CD4-positive, alpha-beta memory T cell (primary cell): ENCODE measurements around the gene RAB8B. TPM values are rescaled to one million over a fixed set of nuclear protein-coding genes. Genes with fewer than 3 reads are reported as not detected.
A peak's percentile ranks its signal among the peaks of the same experiment; 100 is the strongest.

Source experiments
- CTCF ChIA-PET: fragments of 350-600 bp; sonication (Branson Sonifier 250); formaldehyde crosslinking; loops from one replicate; lab custom pipeline; 2021; ENCODE audit warnings: inconsistent platforms; ENCODE audit not compliant: partially characterized antibody; lab: Charles Lee
- POLR2A ChIA-PET: fragments of 350-600 bp; sonication (Branson Sonifier 250); formaldehyde crosslinking; loops from one replicate; lab custom pipeline; 2021; ENCODE audit not compliant: partially characterized antibody; lab: Charles Lee
- DNase-seq, 5 donors: peaks; one replicate each; pipeline versions ENCODE4 v3.0.0 to v3.0.0-alpha.2; 2020 to 2022; ENCODE audit warnings: mixed read lengths in 1 of 5
- H3K27ac ChIP-seq: one replicate; pipeline ENCODE4 v1.7.0; 2013; ENCODE audit warnings: low read depth, low read length
- H3K27me3 ChIP-seq: 2 replicates; pipeline ENCODE4 v1.7.0; 2013; ENCODE audit warnings: mild to moderate bottlenecking, low read length, moderate library complexity; ENCODE audit not compliant: insufficient read depth
- H3K36me3 ChIP-seq: 2 replicates; pipeline ENCODE4 v1.7.0; 2013; ENCODE audit warnings: mild to moderate bottlenecking, low read length, moderate library complexity; ENCODE audit not compliant: insufficient read depth
- H3K4me1 ChIP-seq: 2 replicates; pipeline ENCODE4 v1.7.0; 2013; ENCODE audit warnings: mild to moderate bottlenecking, low read length, moderate library complexity; ENCODE audit not compliant: insufficient read depth
- H3K4me3 ChIP-seq, 2 donors: one replicate each; pipeline ENCODE4 v1.7.0; 2013; ENCODE audit warnings: low read length in 2 of 2, mild to moderate bottlenecking in 1 of 2
- H3K9me3 ChIP-seq, 2 donors: one replicate each; pipeline ENCODE4 v1.7.0; 2013; ENCODE audit warnings: low read length in 2 of 2, control low read depth in 1 of 2; ENCODE audit not compliant: control insufficient read depth in 1 of 2
- H3K27ac Mint-ChIP-seq, 7 donors: one replicate each; pipeline ENCODE4 v1.8.0; 2020 to 2021; ENCODE audit warnings: mixed read lengths in 7 of 7, mild to moderate bottlenecking in 6 of 7, inconsistent platforms in 3 of 7, moderate library complexity in 3 of 7
- H3K27me3 Mint-ChIP-seq, 2 donors: one replicate each; pipeline ENCODE4 v1.8.0; 2020 to 2021; ENCODE audit warnings: mixed read lengths in 2 of 2
- H3K36me3 Mint-ChIP-seq, 2 donors: one replicate each; pipeline ENCODE4 v1.8.0; 2020 to 2021; ENCODE audit warnings: mixed read lengths in 2 of 2, inconsistent platforms in 1 of 2, mild to moderate bottlenecking in 1 of 2
- H3K4me1 Mint-ChIP-seq, 4 donors: one replicate each; pipeline ENCODE4 v1.8.0; 2020 to 2021; ENCODE audit warnings: mixed read lengths in 4 of 4, mild to moderate bottlenecking in 1 of 4
- H3K4me3 Mint-ChIP-seq, 8 donors: one replicate each; pipeline ENCODE4 v1.8.0; 2020 to 2021; ENCODE audit warnings: mixed read lengths in 8 of 8, mild to moderate bottlenecking in 7 of 8, moderate library complexity in 6 of 8, inconsistent platforms in 3 of 8
- H3K9me3 Mint-ChIP-seq, 8 donors: one replicate each; pipeline ENCODE4 v1.8.0; 2020 to 2021; ENCODE audit warnings: mixed read lengths in 8 of 8, mild to moderate bottlenecking in 5 of 8, inconsistent platforms in 3 of 8, moderate library complexity in 1 of 8
- intact Hi-C: fragments of 100-400 bp; cut with micrococcal nuclease; formaldehyde crosslinking; loops from one replicate; pipeline ENCODE4 v1.15.1; 2023
- polyA plus RNA-seq, 2 donors: library from polyadenylated mRNA; unstranded; fragments of 300-500 nt; fragmentation: Illumina TruSeq; gene quantifications; one replicate each; pipeline ENCODE4 v1.2.3, GENCODE V29; 2021
- total RNA-seq, 2 experiments: library from RNA; stranded (reverse); gene quantifications; one replicate each; pipeline ENCODE4 v1.2.3, GENCODE V29; 2021

The RAB8B gene
- total and polyA plus RNA-seq, 4 experiments from 2014 or later = 35.1 to 86.4 (median 72.2) TPM

DNA sequence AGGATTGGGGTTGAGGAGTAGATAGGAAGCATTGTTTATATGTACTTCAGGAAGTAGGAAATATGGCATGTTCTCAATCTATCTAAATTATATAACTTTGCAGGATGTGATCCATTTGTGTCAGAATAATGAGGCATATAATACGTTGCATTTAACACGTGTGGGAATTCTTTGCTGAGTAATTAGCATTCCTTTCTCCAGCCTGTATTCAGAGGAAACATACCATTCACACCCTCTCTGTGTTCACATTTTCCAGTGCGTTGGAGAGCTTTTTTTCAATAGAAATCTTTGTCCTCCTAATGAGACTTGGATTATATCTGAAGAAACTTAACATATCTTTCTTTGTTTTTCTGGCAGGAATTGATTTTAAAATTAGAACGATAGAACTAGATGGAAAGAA, 55.0 kb downstream of the RAB8B start:
- H3K9me3 ChIP-seq = no peaks in the 10 kb centered on the region
- peak overlapping the region; percentile 23 for H3K27ac ChIP-seq
- H3K4me3 ChIP-seq = no peak overlapping the region
- Mint-ChIP-seq H3K9me3 (no peaks in the 10 kb centered on the region), H3K27me3 (no peaks in the 10 kb centered on the region), H3K4me1 (peaks cover 41 to 75% (median 57%) of the 10 kb centered on the region in 4 donors), H3K4me3 (peak overlapping the region in 2 of 8 donors; percentile 50 to 54), H3K36me3 (peaks cover 48 to 54% of the 10 kb centered on the region in 2 donors), H3K27ac (peak overlapping the region; percentile 32 to 94 (median 82))
- intact Hi-C loops = loop anchor here (2.0 kb wide), 1 partner anchor 52 kb away; no protein-coding TSS in a partner anchor
- POLR2A ChIA-PET = interaction anchor here (1.0 to 4.1 kb wide), 6 partner anchors 11 to 111 kb away, joined by 3 to 21 read pairs (median 5); partner anchors contain the start of genes RAB8B and RPS27L
- DNase-seq = no peak
- H3K27me3 ChIP-seq = no peaks in the 10 kb centered on the region
- H3K36me3 ChIP-seq = peaks cover 17% of the 10 kb centered on the region
- CTCF ChIA-PET = interaction anchor here (0.5 to 2.8 kb wide), 3 partner anchors 12 to 197 kb away, joined by 3 to 10 read pairs (median 3); no protein-coding TSS in a partner anchor
- H3K4me1 ChIP-seq = peaks cover 37% of the 10 kb centered on the region

DNA sequence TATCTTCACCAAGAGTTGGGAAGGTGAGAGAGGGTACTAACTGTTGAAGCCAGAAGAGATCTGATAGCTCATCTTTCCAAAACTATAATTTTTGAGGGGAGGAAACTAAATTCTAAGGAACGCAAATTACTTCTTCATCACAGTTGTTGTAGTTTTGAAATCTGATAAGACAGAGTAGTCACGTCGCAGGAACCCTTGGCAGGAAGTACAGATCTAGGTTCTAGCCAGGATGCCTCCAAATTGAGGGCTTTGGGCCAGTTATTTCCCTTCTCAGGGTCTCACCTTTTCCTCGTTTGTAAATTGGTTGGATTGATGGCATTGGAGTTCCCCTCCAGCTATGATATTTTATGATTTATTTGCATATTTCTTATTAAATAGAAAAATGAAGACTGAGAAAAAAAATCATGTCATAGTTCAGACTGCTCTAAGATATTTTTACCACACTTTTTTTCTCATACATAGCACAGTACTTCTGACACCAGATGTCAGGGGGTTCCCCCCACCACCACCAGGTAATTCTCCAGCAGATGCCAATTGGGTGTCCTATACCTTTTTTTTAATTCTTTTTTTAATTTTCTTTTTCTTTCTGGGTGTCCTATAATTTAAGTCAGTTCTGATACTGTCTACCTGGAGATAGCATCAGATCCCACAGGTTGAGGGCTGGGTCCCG, 55.7 kb downstream of the RAB8B start:
- Mint-ChIP-seq H3K27me3 (no peaks in the 10 kb centered on the region), H3K36me3 (peaks cover 48 to 53% of the 10 kb centered on the region in 2 donors), H3K27ac (peak overlapping the region; percentile 32 to 94 (median 82)), H3K4me3 (peak overlapping the region in 5 of 8 donors; percentile 6 to 54 (median 21)), H3K4me1 (peaks cover 39 to 69% (median 52%) of the 10 kb centered on the region in 4 donors), H3K9me3 (no peaks in the 10 kb centered on the region)
- Histone ChIP-seq H3K27me3 (no peaks in the 10 kb centered on the region), H3K4me3 (no peak overlapping the region), H3K36me3 (peaks cover 20% of the 10 kb centered on the region), H3K27ac (peak overlapping the region; percentile 23), H3K9me3 (no peaks in the 10 kb centered on the region), H3K4me1 (peaks cover 30% of the 10 kb centered on the region)
- DNase-seq = peak; percentile 17 to 76 (median 37)
- intact Hi-C loops = loop anchor here (1.0 to 2.0 kb wide), 2 partner anchors 52 to 88 kb away; partner anchors contain the start of gene RPS27L
- POLR2A ChIA-PET = interaction anchor here (1.2 to 4.1 kb wide), 5 partner anchors 12 to 88 kb away, joined by 3 to 21 read pairs (median 6); partner anchors contain the start of genes RAB8B and RPS27L
- CTCF ChIA-PET = interaction anchor here (0.7 to 2.8 kb wide), 4 partner anchors 12 to 1205 kb away, joined by 3 to 10 read pairs (median 4); no protein-coding TSS in a partner anchor

DNA sequence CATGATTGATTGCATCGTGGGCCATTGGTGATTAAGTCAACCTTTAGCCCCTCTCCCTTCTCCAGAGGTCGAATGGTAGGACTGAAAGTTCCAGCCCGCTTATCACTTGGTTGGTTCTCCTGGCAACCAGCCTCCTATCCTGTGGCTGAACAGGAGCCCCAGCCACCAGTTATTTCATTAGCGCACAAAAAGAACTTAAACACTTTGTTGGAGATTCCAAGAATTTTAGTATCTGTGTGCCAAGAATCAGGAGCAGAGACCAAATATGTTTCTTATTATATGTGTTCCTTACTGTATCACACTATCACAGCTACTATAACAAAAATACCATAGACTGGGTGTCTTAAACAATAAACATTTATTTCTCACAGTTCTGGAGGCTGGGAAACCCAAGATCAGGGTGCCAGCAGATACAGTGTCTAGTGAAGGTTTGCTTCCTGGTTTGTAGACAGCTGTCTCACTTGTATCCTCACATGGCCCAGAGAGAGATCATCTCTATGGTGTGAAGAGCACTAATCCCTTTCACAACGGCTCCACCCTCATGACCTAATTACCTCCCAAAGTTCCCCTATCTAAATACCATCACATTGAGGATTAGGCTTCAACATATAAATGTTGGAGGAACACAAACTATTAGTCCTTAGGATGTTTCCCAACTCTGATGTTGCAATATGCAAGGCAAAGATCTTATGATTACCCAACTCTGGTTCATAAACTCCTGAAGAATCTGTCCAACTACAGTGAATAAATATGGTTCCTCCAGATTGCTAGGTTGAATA, 57.5 kb downstream of the RAB8B start:
- intact Hi-C loops = no loop called here

DNA sequence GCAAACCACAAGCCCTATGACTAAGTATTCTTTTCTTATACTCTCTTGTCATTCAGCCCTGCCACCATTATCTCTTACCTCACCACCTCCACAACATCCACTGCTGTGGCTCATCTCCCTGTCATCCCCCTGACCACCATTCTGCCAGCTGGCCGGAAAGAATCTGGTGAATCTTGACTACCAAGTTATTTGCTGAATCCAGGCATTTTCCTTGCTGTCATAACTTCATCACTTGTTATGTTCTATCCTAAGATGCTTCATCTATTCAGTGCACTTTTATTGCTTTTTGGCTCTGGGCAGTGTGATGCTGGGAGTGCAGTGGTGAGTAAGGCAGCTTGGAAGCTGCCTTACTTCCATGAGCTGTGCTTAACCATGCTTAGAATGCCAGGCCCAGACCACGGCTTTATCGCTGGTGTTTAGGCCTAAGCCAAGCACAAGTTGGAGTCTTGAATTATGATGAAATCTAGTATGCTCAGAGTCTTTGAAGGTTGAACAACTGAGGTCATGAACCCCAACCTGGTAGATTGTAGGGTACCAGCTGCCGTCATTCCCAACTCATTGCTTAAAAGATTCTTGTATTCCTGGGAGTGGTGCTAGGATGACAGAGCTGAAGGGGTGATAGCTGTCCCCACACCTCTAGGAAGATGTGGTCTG, 61.0 kb downstream of the RAB8B start:
- Mint-ChIP-seq H3K9me3 (no peaks in the 10 kb centered on the region), H3K4me1 (peaks cover 16 to 54% (median 31%) of the 10 kb centered on the region in 4 donors), H3K36me3 (peaks cover 39 to 76% of the 10 kb centered on the region in 2 donors), H3K27me3 (no peaks in the 10 kb centered on the region), H3K27ac (peak overlapping the region in 5 of 7 donors; percentile 3 to 87 (median 52)), H3K4me3 (no peak overlapping the region)
- DNase-seq = no peak
- ChIA-PET CTCF (no interaction called here), POLR2A (no interaction called here)
- intact Hi-C loops = no loop called here
- Histone ChIP-seq H3K27ac (no peak overlapping the region), H3K4me1 (peaks cover under 1% of the 10 kb centered on the region), H3K27me3 (no peaks in the 10 kb centered on the region), H3K9me3 (no peaks in the 10 kb centered on the region), H3K36me3 (peaks cover 36% of the 10 kb centered on the region), H3K4me3 (no peak overlapping the region)

More for the DNA sequence above, 57.5 kb downstream of the RAB8B start:
- H3K4me3 ChIP-seq = no peak overlapping the region
- no peak overlapping the region for H3K27ac ChIP-seq
- ChIA-PET POLR2A (interaction anchor here (1.0 to 4.1 kb wide), 5 partner anchors 14 to 90 kb away, joined by 3 to 21 read pairs (median 7); partner anchors contain the start of gene RPS27L), CTCF (interaction anchor here (1.4 kb wide), 2 partner anchors 9 to 18 kb away, joined by 3 to 4 read pairs; no protein-coding TSS in a partner anchor)
- peaks cover 26% of the 10 kb centered on the region for H3K4me1 ChIP-seq
- Mint-ChIP-seq H3K4me1 (peaks cover 36 to 67% (median 48%) of the 10 kb centered on the region in 4 donors), H3K27ac (peak overlapping the region in 6 of 7 donors; percentile 22 to 73 (median 63)), H3K27me3 (no peaks in the 10 kb centered on the region), H3K36me3 (peaks cover 58 to 70% of the 10 kb centered on the region in 2 donors), H3K4me3 (peak overlapping the region in 1 of 8 donors; percentile 25), H3K9me3 (no peaks in the 10 kb centered on the region)
- H3K36me3 ChIP-seq = peaks cover 36% of the 10 kb centered on the region
- no peaks in the 10 kb centered on the region for H3K27me3 ChIP-seq
- no peaks in the 10 kb centered on the region for H3K9me3 ChIP-seq
- no peak for DNase-seq

DNA sequence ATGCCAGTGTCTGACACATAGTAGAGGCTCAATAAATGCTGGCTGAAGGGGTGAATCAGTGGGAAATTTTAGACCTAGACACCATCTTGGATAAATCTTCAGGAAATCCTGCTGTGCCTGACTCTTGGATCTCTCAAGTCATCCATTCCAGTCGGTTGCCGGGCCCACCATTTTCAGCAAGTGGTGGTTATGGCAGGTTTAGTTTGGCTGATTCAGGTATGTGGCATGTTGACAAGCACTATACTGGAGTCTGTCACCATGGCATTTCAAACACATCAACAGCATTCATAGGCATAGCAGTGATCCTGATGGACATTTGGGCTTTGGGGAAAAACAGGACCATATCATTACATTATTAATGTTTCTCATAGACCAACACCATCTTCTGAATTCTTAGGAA, 62.3 kb downstream of the RAB8B start:
- no peak for DNase-seq
- H3K36me3 Mint-ChIP-seq = peaks cover 37 to 80% of the 10 kb centered on the region in 2 donors
- H3K36me3 ChIP-seq = peaks cover 29% of the 10 kb centered on the region
- H3K4me1 Mint-ChIP-seq = peaks cover 11 to 47% (median 28%) of the 10 kb centered on the region in 4 donors
- no peaks in the 10 kb centered on the region for H3K9me3 Mint-ChIP-seq
- ChIA-PET POLR2A (no interaction called here), CTCF (interaction anchor here (0.9 kb wide), 1 partner anchor 38 kb away, joined by 3 read pairs; no protein-coding TSS in a partner anchor)
- no peak overlapping the region for H3K27ac ChIP-seq
- intact Hi-C loops = no loop called here
- no peak overlapping the region for H3K4me3 Mint-ChIP-seq
- H3K27me3 ChIP-seq = no peaks in the 10 kb centered on the region
- no peaks in the 10 kb centered on the region for H3K4me1 ChIP-seq
- H3K27me3 Mint-ChIP-seq = no peaks in the 10 kb centered on the region
- no peak overlapping the region for H3K4me3 ChIP-seq
- H3K9me3 ChIP-seq = no peaks in the 10 kb centered on the region
- peak overlapping the region in 1 of 7 donors; percentile 13 for H3K27ac Mint-ChIP-seq

DNA sequence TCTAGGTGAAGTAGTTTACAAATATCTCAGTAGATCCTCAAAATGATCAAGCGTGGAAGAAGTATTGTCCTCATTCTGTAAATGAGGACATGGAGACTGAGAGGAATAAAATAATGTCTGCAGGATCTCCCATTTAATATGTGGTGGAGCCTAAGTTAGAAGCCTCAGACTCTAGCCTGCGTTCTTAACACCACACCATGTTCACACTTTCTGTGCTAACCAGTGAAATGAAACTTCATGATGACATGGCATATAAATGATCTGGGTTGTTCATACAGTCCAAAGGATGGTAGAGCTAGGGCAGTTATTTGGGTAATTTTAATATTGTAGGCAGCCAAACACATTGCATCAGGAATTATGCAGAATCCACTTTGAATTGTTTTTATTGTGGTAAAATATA, 62.9 kb downstream of the RAB8B start:
- CTCF ChIA-PET = interaction anchor here (0.9 kb wide), 1 partner anchor 38 kb away, joined by 3 read pairs; no protein-coding TSS in a partner anchor
- no peaks in the 10 kb centered on the region for H3K4me1 ChIP-seq
- no peak overlapping the region for H3K27ac ChIP-seq
- peaks cover 23% of the 10 kb centered on the region for H3K36me3 ChIP-seq
- no peak for DNase-seq
- intact Hi-C loops = no loop called here
- Mint-ChIP-seq H3K9me3 (no peaks in the 10 kb centered on the region), H3K27me3 (no peaks in the 10 kb centered on the region), H3K4me1 (peaks cover 7 to 41% (median 23%) of the 10 kb centered on the region in 4 donors), H3K36me3 (peaks cover 38 to 77% of the 10 kb centered on the region in 2 donors), H3K27ac (peak overlapping the region in 4 of 7 donors; percentile 15 to 85 (median 30)), H3K4me3 (no peak overlapping the region)
- no peaks in the 10 kb centered on the region for H3K9me3 ChIP-seq
- no peak overlapping the region for H3K4me3 ChIP-seq
- POLR2A ChIA-PET = no interaction called here
- no peaks in the 10 kb centered on the region for H3K27me3 ChIP-seq
